GM18520 (cell line): ENCODE measurements around the gene OR12D1.
"Not testable (repeated sequence)": the region's sequence is repeated elsewhere in the genome, so short reads cannot be mapped to it uniquely, and the experiment has no call there.

Source experiments
- ATAC-seq: cut with Tn5 transposase; IDR thresholded peaks from one replicate; pipeline ENCODE4 v1.9.1; 2021; ENCODE audit not compliant: unreplicated experiment

The OR12D1 gene

DNA sequence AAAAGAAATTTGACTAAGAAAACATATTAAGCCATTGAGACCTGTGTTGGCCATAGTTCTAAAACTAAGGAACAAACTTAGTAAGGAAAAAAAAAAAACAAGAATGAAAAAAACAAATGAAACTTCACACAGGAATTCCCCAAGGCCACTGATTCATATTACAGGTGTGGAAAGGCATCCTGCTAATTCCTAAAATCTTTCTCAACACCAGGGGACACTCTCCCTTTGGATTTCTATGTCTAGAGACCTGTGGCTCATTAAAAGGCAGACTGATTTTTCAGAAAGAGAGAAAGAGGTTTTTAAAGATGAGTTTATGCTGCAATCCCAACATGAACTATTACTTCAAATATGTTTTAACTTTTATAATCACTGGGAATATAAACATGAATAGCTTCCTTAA lies at the start of gene OR12D1:
OR12D1 (plus strand) TSS at position 341 of the 400 bp plus-strand sequence.
- no peak for ATAC-seq

DNA sequence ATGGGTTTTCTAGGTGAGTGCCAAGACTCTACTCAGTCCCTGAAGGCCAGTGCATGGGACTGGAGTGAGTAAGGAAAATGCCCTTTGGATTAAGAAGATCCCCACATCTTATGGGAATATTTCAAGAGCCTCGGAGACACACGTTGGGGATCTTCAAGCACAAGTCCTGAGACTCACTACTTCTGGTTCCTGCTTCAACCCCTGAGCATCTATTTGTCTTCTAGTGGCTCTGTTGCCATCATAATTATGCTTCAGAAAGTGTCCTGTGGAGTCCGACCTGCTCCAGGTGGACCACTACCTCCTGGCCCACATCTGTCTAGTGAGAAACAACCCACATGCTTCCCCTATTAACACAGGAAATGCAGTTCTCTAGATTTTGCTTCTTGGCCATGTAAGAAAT lies 46.0 kb upstream of the OR12D1 start, which contains the start of gene OR5V1:
OR5V1 (minus strand) TSS at position 101 of the 400 bp plus-strand sequence. CDS start 12,670 bp downstream, outside the sequence.
- ATAC-seq, result no peak

DNA sequence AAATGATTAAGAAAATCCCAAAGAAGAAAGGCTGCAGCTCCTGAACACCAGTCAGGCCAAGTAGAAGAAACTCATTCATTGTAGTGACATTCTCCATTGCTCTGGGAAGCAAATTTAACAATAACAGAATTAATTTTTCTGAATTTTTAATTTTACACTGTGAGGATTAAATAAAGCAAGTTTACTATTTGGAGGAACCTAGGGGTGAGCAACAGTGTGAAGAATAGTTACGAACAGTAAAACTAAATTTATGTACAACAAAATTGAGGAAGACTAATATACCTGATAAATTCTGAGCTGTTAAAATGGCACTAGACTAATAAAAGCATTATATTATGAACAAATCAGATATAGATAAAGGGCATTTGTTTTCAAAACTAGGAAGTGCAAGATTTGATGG lies 39.5 kb upstream of the OR12D1 start, which contains the start of gene OR12D3:
OR12D3 (minus strand) TSS at position 101 of the 400 bp plus-strand sequence; CDS start at position 97, 4 bp downstream.
- ATAC-seq, result no peak

DNA sequence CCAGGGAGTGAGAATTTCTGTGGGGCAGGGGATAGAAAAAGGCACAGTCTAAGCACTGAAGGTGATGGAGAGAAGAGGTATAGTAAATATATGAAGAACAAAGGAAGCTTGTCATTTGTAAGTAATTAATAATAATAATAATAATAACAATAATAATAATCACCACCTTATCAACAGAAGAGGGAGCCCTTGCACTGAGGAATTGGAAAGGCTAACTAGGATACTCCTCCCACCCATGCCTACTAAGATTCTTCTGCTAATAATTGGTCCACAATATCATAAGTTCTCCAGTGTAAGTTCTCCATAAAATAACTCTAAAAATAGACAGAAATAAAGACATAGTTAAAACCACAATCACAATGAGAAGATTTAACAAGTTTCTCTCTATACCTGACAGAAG lies 38.7 kb upstream of the OR12D1 start:
- no peak for ATAC-seq

DNA sequence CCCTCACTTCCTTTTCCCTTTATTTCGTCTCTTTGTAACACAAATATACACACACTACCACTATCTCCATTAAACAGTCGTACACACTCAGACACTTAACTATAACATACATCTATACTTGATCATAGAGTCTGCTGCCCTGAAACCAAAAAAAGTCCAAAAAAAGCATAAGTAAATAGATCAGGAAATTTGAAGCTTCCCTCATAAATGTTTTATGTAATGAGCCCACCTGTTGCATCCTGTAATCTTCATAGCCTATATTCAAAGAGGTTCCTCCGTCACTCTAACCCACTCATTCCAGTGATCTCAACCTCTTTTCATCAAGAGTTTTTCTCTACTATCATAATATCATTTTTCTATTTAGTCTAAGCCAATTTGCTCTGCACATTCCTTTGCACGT lies 26.2 kb upstream of the OR12D1 start:
- no peak for ATAC-seq

DNA sequence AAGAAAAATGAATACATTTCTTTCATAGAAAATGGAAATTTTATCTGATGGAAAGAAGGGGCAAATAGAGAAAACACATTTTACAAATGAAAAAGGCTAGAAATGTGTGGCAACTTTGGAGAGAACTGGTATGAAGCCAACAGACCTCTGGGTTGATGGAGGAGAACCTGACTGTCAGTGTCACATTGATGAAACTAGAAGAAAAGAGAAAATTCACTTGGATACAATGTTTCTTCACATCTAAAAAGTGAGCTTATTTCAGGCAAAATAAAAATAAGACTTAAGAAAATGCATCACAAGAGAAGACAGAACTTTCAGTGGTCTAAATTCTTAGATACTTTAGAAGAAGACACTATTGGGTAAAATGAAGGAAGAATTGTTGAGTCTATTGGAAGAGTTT lies 19.4 kb upstream of the OR12D1 start, which contains the start of gene OR12D2:
OR12D2 (plus strand) TSS at position 301 of the 400 bp plus-strand sequence. CDS start 1,069 bp downstream, outside the sequence.
- ATAC-seq, result no peak

DNA sequence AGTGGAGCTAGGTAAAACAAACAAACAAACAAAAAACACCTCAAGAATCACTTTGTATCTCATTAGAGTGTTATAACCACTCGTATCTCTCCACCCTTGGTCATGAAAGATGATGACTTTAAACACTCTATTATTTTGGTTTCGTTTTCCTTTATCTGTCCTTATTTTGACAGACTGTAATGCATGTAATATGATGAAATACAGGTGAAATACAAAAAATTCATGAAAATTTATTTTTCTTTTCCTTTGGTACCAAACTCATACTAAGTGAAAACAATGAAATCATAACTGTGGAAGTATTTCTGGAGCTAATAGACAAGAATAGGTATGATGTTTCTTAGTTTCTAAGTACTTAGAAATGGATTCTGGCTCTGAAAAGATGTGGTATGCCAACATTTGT lies 15.2 kb upstream of the OR12D1 start:
- ATAC-seq, result no peak

DNA sequence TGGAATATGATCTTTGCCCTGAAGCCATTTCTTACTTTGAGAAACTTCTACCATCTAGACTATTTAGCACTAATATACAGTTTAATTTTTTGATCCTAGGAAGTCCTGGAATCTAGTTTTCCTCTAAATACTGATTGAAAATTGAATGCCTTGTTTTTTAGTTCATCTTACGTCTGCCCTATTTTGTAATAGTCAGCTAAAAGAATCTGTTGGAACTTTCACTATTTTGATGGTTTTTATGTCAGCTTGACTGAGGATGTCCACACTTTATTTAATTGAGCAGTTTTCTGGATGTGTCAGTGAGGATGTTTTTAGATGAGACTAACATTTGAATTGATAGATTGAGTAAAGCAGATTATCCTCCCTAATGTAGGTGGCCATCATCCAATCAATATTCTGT lies 10.9 kb upstream of the OR12D1 start:
- no peak for ATAC-seq

DNA sequence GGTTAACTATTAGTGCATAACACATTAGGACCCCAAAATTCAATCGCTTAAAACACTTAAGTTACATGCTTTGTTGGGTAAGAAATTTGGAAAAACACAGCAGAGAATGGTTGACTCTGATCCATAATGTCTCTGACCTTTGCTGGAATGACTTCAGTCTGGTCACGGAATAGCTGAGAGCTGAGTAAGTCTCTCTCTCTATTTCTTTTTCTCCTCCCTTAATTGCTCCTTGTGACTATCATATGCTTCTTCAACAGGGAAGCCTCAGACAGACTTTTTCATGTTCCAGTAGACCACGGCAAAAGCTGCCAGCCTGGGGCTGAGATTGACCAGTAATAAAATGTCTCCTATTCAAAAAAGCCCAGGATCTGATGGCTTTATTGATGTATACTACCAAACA lies 4.8 kb downstream of the OR12D1 start:
- ATAC-seq, result no peak

DNA sequence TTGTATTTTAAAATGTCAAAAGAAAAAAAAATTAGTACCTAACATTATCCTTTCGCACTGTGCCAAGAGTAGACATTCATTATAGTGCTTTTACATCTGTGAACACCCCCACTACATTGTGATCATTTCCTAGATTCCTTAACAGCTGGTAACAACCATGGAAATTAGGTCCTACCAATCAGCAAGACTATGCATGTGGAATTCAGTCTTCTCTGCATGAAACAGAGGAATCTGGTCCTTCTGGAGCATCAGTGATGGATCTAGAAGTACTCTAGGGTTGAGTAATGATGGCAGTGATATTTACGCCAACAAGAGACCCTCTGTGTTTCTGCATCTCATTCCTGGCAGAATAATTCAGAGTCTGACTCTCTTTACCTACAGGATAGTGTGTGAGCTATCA lies 9.4 kb downstream of the OR12D1 start:
- ATAC-seq, result no peak

DNA sequence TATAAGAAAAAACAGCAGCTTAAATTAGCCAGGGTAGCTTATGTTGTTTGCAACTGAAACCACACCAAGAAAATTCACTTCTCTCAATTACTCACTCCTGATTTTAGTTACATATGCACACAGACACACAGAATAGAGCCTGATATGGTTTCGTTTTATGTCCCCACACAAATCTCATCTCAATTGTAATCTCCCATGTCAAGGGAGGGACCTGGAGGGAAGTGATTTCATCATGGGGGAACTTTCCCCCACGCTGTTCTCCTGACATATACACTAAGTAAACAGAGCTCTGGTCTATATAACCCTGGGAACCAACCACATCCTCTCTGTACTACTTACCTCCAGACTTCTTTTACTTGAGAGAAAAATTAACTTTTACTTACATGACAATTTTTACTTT lies 9.8 kb downstream of the OR12D1 start:
- no peak for ATAC-seq

DNA sequence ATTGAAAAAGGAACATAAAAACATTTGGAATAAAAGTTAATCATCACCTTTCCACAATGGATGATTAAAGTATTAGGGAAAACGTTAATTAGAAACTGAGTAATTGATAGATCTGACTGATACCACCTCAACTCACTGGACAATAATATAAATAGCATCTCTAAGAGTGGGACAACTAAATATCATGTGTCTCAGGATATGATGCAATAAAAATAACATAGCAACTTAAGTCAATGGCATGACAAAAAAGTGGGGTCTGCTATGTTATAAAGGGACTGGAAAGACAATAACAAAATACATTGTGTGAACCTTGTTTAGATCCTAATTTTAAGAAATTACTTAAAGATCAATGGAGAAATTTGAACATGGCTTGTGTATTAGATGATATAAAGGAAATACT lies 10.3 kb downstream of the OR12D1 start:
- no peak for ATAC-seq

DNA sequence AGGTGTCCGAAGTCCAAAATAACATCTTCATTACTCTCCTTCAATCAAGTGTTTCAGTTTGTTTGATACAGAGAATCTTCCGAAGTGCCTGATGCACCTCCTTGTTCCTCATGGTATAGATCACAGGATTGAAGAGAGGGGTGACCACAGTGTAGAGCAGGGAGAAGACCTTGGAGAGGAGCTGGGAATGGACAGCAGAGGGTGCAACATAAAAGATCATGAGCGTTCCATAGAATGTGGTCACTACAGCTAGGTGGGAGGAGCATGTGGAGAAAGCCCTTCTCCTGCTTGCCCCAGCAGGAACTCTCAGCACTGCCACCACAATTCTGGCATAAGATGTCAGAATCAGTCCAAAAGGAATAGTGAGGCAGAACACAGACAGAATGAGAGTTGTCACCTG lies 11.9 kb downstream of the OR12D1 start:
- no peak for ATAC-seq

DNA sequence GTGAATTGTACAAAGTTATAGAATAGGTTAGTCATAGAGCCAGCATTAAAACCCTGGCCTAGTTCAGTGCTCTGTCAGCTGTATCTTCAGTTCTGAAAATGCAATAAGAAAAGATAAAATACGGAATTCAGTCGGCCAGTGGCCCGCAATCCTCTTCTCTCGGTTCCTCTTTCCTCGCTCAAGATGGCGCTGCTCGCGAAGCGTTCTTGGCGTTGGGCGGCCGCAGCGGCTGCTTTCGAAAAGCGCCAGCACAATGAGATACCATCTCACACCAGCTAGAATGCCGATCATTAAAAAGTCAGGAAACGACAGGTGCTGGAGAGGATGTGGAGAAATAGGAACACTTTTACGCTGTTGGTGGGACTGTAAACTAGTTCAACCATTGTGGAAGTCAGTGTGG lies 22.0 kb downstream of the OR12D1 start:
- ATAC-seq, result not testable (repeated sequence)

DNA sequence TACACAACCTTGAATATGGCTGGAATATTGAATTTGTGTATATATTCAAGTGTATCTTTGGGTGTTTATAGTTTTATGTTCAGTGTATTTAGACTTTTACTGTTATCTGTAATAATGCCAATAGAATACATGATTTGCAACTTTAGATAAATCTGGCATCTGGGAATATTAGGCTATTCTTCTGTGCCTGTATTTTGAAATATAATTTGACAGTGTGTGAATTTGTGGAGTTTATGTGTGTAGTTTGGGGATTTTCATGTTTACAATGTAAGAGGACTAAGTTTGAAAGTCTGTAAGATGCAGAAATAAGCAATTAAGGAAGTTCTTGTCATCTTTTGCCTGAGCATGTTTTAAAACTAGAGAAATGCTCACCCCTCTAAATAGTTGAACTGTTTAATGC lies 24.3 kb downstream of the OR12D1 start, which contains the start of gene OR10C1:
OR10C1 (plus strand) TSS at position 301 of the 400 bp plus-strand sequence. CDS start 710 bp downstream, outside the sequence.
- no peak for ATAC-seq

DNA sequence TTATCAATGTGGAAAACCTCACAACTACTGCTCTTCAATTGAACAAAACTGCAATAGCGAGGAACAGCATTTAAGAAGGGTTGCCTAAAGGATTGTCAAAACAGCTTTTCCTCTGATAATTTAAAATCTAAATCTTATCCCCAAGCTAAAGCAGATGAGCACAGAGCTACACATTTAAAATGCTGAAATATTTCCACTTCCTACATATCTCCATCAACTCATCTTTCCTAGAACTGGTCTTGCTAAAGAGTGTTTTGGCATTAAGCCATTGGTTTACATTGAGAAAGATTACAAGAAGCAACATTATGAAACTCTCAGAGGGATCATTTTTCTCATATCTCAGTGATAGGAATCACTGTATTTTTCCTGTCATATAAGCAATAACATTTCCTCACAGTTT lies 28.0 kb downstream of the OR12D1 start:
- no peak for ATAC-seq

DNA sequence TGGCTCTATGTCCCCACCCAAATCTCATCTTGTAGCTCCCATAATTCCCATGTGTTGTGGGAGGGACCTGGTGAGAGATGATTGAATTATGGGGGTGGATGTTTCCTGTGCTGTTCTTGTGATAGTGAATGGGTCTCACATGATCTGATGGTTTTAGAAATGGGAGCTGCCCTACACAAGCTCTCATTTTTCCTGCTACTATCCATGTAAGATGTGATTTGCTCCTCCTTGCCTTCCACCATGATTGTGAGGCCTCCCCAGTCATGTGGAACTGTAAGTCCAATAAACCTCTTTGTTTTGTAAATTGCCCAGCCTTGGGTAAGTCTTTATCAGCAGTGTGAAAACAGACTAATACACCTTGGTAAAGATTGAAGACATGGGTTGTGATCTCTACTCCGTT lies 29.3 kb downstream of the OR12D1 start:
- not testable (repeated sequence) for ATAC-seq

DNA sequence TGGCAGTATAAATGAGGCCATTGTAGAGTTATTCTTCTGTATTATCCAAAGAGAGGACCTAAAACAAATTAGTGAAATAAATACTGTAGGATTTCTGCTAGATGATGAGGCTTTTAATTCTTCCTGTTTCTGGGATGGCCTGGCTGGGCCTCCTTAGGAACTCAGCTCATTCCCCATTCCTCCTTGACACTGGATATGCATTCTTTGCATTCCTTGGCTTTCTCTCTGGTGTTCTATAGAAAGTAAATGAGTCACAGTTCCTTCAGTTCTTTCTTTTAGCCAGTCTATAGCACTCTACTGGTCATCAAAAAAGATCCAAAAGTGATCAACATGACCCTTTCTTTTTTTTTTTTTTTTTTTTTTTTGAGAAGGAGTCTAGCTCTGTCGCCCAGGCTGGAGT lies 32.9 kb downstream of the OR12D1 start:
- no peak for ATAC-seq

DNA sequence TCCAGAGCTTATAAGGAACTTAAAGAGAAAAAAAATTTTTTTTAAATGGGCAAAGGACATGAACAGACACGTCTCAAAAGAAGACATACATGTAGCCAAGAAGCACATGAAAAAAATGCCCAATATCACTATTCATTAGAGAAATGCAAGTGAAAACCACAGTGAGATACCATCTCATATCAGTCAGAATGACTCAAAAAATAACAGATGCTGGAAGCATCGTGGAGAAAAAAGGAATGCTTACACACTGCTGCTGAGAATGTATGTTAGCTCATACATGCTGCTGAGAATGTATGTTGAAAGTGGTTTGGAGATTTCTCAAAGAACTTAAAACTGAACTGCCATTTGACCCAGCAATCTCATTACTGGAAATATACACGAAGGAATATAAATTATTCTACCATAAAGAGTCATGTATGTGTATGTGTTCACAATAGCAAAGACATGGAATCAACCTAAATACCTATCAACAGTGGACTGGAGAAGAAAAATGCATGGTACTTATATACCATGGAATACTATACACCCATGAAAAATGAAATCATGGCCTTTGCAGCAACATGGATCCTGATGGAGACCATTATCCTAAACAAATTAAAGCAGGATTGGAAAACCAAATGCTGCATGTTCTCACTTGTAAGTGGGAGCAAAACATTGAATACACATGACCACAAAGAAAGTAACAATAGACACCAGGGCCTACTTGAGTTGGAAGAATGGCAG lies 36.9 kb downstream of the OR12D1 start:
- ATAC-seq, result no peak

DNA sequence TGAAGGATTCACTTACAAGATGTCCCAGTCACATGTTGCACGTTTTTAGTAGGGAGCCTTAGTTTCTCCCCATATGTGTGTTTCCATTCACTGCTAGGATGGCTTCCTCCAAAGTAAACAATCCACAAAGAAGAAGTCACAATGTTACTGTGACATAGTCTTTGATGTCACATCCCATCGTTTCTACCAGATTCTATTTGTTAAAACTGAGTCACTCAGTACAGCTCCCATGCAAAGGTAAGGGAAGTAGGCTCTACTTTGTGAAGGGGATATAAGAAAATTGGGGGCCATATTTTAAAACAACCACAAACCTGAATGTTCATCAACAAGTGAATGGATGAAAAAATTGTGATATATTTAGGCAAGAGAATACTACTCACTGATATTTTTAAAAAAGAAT lies 42.2 kb downstream of the OR12D1 start, which contains the start of the genes OR11A1 and OR2H1:
OR11A1 (minus strand) TSS at position 101 of the 400 bp plus-strand sequence. CDS start 29,430 bp downstream, outside the sequence.
OR2H1 (plus strand) TSS at position 185 of the 400 bp plus-strand sequence. CDS start 4,615 bp downstream, outside the sequence.
- ATAC-seq, result no peak

DNA sequence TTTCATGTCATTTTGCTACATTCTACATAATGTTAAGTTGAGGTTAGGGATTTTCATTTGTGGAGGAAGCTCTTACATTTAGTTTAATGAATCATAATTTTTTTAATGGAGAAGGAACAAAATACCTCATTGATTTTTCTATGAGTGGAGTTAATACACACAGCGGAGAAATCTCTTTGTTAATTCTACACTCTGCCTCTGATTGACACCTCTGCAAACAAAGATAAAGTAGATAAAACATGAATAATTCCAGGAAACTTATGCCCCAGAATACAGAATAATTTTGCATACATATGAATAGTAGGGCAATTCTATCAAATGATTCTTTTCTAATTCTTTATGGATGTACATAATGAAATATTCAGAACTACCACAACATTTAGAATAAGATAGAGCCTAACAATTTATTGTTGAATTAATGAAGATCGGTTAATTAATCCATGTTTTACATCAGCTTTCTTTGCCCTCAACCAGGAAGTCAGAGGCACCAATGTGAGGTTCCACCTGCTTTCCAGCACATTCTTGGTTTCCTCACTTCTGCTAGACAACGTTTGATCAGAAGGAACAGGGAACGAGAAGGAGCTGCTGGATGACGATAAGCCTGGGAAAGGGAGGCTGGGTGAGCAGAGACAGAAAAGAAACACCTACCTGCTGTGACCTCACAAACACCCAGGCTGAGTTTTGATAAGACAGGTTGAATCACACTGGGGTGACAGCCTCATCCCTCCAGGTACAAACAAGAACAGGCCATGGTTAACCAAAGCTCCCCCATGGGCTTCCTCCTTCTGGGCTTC lies 46.5 kb downstream of the OR12D1 start:
- no peak for ATAC-seq

DNA sequence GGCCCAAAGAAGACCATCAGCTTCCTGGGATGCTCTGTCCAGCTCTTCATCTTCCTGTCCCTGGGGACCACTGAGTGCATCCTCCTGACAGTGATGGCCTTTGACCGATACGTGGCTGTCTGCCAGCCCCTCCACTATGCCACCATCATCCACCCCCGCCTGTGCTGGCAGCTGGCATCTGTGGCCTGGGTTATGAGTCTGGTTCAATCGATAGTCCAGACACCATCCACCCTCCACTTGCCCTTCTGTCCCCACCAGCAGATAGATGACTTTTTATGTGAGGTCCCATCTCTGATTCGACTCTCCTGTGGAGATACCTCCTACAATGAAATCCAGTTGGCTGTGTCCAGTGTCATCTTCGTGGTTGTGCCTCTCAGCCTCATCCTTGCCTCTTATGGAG lies 47.3 kb downstream of the OR12D1 start:
- no peak for ATAC-seq
